GM21619 (cell line): ENCODE measurements around the gene FGF22.
"Not testable (repeated sequence)": the region's sequence is repeated elsewhere in the genome, so short reads cannot be mapped to it uniquely, and the experiment has no call there.

ENCODE experiments used
- ATAC-seq: cut with Tn5 transposase; IDR thresholded peaks from one replicate; pipeline ENCODE4 v1.9.1; 2021; ENCODE audit not compliant: unreplicated experiment

Gene FGF22

DNA sequence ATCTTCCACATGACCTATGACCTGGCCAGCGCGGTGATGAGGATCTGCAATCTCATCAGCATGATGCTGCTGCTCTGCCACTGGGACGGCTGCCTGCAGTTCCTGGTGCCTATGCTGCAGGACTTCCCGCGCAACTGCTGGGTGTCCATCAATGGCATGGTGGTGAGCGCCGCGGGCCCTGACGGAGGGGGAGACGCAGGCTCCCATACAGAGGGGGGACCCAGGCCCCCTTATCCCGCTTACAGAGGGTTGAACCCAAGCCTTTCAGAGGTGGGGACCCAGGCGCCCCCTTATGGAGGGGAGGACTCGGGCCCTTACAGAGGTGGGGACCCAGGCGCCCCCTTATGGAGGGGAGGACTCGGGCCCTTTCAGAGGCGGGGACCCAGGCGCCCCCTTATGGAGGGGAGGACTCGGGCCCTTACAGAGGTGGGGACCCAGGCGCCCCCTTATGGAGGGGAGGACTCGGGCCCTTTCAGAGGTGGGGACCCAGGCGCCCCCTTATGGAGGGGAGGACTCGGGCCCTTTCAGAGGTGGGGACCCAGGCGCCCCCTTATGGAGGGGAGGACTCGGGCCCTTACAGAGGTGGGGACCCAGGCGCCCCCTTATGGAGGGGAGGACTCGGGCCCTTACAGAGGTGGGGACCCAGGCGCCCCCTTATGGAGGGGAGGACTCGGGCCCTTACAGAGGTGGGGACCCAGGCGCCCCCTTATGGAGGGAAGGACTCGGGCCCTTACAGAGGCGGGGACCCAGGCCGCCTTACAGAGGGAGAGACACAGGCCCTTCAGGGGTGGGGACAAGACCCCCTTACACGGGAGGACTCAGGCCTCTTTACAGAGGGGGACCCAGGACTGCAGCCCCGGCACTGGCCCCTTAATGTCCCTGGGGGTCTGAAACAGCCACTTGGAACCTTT is 34.4 kb upstream of the FGF22 start:
- not testable (repeated sequence) for ATAC-seq

DNA sequence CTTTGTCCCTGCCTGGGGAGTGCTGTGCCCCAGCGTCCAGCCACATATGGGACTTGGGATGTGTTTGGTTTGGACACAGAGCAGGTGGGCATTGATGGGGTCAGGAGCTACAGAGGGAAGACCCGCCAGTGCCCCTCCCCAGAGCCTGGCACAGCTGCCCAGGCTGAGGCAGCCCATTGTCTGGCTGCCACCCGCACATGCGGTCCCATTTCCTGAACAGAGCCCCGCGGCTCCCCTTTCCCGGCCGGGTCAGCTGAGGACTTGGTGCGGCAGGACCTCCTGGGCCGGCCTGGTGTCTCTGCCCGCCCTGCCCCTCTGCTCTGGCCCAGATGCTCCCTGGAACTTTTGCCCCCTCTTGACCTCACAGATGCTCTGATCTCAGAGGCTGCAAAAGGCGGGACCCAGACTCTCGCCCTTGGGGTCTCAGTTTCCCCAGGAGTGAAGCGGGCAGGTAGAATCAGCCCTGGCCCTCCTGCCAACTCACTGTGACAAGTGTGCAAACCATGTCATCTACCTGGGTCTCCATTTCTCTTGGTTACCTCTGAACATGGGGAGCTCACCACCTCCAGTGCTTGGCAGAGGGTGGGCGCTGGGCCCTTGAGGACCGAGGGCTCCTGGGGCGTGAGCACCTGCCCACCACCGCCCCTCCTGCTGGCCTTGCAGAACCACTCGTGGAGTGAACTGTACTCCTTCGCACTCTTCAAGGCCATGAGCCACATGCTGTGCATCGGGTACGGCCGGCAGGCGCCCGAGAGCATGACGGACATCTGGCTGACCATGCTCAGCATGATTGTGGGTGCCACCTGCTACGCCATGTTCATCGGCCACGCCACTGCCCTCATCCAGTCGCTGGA is 32.2 kb upstream of the FGF22 start:
- no peak for ATAC-seq

DNA sequence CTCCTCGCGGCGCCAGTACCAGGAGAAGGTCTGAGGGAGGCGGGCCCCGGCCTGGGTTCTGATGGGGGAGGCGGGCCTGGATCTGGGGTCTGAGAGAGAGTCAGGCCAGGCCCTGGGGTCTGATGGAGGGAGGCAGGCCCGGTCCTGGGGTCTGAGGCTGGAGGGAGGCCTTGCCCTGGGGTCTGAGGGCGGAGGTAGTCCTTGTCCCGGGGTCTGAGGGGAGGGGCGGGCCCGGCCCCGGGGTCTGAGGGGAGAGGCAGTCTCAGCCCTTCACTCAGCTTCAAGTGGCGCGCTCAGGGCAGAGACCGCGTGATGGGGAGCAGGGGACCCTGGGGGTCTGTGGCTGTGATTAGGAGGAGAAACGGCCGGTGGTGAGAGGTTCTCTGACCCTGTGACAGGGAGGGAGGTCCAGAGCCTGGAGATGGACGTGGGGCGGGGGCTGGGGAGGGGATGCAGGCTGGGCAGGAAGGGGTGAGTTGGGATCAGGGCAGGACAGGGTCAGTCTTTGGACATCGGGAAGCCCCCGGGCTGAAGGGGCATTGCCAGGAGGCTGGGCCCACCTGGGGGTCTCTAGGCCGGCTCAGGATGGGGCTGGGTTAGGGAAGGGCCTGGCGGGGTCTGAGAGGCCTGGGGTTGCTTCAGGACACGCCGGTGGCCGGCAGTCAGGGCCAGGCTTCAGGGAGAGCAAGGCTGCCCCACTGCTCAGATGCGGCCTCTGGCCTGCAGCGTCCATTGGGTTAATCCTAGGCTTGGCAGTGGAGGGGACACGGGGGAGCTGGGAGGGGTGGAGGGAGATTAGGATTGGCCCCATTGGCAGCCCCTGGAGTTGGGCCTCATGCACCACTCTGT is 31.3 kb upstream of the FGF22 start:
- ATAC-seq: no peak

DNA sequence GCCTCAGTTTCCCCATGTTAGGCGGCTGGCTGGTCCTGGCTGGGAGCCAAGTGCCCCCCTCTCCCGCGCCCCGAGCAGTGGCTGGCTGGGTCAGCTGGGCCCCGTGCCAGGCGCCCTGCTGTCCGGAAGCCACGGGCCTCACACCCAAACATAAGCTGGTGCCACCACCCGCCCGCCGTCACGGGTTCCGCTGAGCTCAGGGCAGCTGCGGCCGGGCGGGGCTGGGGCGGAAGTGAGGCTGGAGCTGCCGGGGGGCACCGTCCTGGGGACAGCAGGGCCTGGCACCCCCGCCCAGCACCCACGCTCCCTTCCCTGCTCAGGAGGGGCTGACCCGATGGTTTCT is 30.7 kb upstream of the FGF22 start:
- ATAC-seq: no peak

DNA sequence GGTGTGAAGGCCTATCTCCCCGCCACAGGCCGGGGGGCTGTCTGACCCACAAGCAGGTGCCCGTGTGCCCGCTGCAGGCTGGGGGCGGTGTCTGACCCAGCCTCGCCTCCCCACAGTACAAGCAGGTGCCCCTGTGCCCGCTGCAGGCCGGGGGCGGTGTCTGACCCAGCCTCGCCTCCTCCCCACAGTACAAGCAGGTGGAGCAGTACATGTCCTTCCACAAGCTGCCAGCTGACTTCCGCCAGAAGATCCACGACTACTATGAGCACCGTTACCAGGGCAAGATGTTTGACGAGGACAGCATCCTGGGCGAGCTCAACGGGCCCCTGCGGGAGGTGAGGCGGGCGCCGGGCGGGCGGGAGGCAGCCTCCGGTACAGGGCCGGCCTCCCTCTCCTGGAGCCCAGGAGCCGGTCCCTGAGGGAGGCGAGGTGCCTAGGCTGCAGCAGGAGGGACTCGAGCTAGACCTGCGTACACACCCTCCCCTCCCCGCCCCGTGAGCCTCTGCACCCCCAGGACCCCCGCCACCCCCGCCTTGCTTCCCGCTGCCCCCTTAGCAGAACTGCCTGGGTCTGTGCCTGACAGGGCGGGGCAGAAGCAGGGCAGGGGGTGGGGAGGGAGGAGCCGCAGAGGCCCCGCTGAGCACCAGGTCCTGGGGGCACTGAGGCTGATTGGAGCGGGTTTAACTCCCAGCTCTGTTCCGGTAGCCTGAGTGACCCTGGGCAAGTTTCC is 29.4 kb upstream of the FGF22 start:
- no peak for ATAC-seq

DNA sequence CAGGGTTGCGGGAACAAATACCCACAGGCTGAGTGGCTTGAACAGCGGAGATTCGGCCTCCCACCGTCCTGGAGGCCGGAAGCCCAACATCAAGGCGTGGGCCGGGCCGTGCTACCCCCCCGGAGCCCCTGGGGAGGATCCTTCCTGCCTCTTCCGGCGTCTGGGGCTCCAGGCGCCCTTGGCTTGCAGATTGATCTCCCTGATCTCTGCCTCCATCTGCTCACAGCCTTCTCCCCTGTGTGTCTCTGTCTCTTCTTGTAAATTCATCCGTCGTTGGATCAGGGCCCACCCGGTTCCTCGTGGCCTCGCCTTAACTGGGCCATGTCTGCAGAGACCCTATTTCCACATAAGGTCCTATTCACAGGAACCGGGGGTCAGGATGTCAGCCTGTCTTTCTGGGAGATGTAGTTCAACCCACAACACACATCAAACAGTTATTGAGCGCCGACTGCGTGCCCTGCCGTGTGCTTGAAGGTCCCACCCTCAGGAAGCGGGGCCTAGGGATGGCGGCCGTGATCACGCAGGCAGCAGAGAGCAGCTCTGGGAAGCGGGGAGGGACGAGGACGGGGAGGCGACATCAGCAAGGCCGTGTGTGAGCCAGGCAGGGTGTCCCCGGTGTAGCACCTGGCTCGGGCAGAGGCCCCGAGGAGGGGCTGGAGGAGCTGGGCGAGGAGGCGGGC is 28.7 kb upstream of the FGF22 start:
- ATAC-seq: no peak

DNA sequence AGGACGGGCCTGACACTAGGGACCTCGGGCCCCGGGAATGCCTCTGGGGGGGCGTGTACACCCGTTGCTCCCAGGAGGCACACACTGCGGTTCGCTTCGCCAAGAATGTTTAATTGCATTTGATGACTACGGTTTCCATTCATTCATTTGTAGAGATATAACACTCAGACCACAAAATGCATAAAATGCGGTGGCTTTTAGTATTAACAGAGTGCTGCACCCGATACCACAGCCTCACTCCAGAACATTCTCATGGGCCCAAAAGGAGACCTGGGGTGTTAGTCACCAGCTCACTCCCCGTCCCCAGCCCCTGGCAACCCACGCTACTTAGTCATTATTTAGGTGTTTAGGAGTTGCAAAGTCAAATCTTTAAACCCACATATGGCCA is 28.2 kb upstream of the FGF22 start:
- ATAC-seq: no peak

DNA sequence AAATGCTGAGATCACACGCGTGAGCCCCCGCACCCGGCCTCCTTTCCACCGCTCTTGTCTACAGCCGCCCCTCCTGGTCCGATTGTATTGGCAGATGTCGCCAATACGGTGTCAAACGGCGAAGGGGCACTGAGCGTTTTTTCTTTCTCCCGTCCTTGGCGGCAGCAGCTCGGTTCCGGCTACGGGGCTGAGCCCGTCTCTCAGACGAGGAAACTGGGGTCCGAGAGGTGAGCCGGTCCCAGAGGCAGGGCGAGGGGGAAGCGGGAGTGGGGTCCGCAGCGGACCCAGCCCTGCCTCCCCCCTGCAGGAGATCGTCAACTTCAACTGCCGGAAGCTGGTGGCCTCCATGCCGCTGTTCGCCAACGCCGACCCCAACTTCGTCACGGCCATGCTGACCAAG is 26.7 kb upstream of the FGF22 start:
- ATAC-seq: no peak

DNA sequence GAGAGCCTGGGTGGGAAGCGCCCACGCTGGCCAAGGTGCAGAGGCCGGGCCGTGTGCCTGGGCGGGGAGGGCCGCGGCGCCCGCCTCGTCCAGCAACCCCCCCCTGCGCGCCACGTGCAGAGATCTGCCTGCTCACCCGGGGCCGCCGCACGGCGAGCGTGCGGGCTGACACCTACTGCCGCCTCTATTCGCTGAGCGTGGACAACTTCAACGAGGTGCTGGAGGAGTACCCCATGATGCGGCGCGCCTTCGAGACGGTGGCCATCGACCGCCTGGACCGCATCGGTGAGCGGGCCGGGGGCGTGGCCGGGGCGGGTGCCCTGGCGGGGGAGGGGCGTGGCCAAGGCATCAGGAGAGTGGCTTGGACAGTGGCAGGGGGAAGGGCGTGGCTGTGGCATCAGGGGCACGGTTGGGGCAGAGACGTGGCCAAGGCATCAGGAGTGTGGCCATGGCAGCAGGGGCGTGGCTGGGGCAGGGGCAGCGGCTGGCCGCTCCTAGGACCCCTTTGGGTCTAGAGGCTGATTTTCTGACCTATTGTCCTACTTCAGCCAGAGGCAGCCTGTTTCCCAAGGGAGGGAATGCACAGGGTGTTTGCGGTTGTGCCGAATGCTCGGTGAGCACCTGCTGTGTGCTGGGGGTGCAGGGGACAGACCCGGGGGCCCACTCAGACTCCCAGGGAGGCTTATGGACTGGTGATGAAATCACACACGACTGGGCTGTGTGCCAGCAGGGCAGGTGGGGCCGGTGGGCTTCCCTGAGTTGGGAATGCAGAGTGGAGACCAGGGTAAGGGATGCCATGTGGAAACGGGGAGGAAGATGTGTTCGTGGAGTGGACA is 25.7 kb upstream of the FGF22 start:
- no peak for ATAC-seq

DNA sequence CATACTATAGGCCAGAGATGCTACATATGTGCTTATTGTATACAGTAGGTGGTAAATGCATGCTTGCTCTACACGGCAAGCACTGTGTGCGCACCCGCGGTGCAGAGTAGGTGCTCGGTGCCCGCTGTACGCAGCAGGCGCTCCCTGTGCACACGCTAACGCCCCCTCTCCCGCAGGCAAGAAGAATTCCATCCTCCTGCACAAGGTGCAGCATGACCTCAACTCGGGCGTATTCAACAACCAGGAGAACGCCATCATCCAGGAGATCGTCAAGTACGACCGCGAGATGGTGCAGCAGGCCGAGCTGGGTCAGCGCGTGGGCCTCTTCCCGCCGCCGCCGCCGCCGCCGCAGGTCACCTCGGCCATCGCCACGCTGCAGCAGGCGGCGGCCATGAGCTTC is 24.1 kb upstream of the FGF22 start:
- no peak for ATAC-seq

DNA sequence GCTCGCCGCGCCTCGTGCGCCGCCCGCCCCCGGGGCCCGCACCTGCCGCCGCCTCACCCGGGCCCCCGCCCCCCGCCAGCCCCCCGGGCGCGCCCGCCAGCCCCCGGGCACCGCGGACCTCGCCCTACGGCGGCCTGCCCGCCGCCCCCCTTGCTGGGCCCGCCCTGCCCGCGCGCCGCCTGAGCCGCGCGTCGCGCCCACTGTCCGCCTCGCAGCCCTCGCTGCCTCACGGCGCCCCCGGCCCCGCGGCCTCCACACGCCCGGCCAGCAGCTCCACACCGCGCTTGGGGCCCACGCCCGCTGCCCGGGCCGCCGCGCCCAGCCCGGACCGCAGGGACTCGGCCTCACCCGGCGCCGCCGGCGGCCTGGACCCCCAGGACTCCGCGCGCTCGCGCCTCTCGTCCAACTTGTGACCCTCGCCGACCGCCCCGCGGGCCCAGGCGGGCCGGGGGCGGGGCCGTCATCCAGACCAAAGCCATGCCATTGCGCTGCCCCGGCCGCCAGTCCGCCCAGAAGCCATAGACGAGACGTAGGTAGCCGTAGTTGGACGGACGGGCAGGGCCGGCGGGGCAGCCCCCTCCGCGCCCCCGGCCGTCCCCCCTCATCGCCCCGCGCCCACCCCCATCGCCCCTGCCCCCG is 23.5 kb upstream of the FGF22 start:
- no peak for ATAC-seq

DNA sequence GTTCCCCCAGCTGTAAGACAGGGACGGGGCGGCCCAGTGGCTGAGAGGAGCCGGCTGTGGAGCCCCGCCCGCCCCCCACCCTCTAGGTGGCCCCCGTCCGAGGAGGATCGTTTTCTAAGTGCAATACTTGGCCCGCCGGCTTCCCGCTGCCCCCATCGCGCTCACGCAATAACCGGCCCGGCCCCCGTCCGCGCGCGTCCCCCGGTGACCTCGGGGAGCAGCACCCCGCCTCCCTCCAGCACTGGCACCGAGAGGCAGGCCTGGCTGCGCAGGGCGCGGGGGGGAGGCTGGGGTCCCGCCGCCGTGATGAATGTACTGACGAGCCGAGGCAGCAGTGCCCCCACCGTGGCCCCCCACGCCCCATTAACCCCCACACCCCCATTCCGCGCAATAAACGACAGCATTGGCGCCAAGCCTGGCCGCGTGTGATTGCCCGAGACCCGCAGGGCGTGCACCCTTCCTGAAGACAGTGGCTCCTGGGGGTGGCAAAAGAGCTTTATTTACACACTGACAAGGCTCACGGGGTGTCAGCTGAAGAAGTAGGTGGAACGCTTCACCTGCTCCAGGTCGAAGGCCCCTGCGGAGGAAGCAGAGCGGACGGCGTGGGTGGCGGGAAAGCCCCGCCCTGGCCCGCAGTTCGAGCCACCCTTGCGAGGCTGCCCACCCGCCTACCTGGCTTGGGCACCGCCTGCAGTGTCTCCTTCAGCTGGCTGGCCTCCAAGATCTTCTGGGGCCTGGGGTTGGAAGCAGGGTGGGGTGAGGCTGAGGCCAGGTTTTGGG is 22.7 kb upstream of the FGF22 start:
- no peak for ATAC-seq

DNA sequence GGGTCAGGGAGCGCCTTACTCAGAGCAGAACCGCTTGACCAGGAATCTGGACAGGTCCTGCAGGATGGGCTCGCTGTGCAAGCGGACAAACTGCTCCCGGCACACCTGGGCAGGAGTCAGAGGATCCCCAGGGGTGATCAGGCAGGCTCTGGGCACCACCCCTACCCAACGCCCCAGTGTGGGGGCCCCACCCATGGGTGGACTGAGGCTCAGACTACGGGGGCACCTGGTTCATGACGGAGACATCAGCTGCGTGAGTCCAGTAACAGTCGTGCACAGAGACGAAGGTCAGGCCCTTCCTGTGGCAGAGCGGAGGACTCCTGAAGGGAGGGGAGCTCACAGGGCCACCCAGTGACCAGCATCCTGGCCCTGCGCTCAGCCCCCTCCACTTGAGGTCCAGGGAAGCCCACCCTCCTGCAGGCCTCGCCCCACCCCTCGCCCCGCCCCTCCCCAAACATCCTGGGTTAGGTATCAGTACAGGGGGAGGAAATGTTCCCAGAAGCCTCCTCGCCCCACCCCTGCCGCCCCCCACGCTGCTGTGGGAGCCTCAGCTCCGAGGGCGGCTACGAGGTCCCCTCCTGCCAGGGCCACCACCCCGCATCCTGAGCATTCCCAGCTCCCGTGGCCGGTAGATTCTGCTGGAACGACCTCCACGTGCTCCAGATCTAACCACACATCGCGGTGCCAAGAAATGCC is 22.0 kb upstream of the FGF22 start:
- ATAC-seq: no peak

DNA sequence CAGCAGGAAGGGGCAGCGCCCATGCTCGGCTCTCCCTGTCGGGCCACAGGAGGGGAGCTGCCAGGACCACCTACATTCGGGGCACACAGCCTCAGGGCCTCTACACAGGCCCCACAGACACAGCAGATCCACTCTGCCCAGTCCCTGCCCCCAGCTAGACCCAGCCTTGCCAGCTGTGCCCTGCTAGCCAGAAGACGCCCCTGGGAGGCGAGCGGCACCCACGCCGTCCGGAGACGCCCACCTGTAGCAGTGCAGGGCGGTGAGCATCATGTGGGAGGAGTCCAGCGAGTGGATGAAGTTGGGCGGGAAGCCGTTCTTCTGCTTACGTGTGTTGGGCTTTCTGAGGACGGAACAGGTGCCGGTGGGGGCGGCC is 21.4 kb upstream of the FGF22 start:
- ATAC-seq: no peak

DNA sequence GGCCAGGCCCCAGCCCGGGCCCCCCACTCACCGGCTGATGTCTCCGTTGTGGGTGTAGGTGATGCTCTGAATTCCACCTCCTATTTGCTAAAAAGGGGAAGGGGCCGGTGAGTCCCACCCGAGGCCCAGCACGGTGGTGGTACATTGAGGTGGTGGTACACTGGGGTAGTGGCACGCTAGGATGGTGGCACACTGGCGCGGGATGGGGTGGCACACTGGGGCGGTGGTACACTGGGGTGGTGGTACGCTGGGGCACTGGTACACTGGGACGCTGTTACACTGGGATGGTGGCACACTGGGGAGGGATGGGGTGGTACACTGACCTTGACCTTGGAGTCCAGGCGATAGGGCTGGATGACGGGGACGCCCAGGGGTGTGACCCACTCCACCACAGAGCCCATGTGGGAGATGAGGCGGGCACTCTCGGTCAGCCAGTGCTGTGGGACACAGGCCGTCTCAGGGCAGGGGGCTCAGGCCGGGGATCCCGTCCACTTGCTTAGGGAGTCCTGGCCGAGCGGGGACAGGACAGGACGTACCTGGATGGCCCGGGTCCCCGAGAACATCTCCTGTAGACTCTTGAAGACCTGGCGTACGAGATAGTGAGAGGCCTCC is 20.9 kb upstream of the FGF22 start:
- no peak for ATAC-seq

DNA sequence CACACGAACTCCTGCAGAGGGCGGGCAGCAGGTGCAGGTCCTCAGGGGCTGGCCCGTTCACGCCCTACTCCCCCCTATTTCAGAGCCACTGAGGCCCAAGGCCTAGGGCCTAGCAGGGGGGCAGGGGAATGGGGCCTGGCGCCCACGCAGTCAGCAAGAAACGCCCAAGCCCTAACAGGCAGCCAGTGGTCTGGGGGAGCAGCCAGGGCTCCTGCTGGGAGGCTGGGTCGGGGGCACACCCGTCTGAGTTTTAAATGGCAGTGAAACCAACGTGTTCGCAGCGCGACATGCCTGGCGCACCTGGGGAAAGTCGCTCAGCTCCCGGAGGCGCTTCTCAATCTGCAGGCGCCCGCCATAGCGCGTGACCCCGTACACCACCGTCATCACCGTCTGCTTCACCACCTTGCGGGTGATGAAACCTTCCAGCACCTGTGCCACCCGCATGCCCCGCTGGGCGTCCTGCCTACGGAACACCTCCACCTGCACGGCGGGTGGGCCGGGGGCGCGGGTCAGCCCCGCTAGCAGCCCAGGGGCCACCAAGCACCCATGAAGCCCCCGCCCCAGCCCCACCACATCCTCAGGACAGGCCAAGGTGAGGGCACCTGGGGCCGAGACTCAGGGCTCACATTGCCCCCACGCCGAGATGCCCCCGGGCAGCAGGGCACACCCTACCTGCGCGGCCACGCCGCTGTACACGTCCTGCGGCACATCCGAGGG is 20.2 kb upstream of the FGF22 start:
- ATAC-seq: no peak
